DND-41 (cell line): ENCODE data around the gene CPNE5.

ENCODE experiments used
- CTCF ChIP-seq: IDR thresholded peaks from 2 replicates; pipeline ENCODE4 v1.5.1; 2012; ENCODE audit warnings: borderline replicate concordance, low read length, moderate library complexity, mild to moderate bottlenecking; ENCODE audit not compliant: poor library complexity, severe bottlenecking; ENCODE audit errors: extremely low read depth
- EZH2 ChIP-seq: IDR thresholded peaks from 3 replicates; pipeline ENCODE4 v1.6.1; 2012; ENCODE audit warnings: borderline replicate concordance, low read depth, mild to moderate bottlenecking, moderate library complexity, low read length, inconsistent platforms; ENCODE audit not compliant: severe bottlenecking

- no peak for TF ChIP-seq CTCF
- no peak for TF ChIP-seq EZH2
Measured at GRCh38 chr6:36830577-36830976, 8.7 kb downstream of the CPNE5 start.
